Mucosa of descending colon (tissue), 3 donors: Measurements from ENCODE around the gene THBS3. TPM values are rescaled to one million over a fixed set of nuclear protein-coding genes. Genes with fewer than 3 reads are reported as not detected.

Experiments used
- ATAC-seq: fragments of 200-7000 bp; cut with Tn5 transposase; one replicate; pipeline ENCODE4 v1.9.1; 2020; ENCODE audit warnings: mild to moderate bottlenecking, moderate library complexity
- DNase-seq, 3 donors: peaks; one replicate each; pipeline ENCODE4 v3.0.0-alpha.2; 2020
- H3K36me3 ChIP-seq: fragments of 200-600 bp; one replicate; pipeline ENCODE4 v1.8.0; 2021; ENCODE audit warnings: low read depth, mild to moderate bottlenecking
- H3K4me1 ChIP-seq: fragments of 200-600 bp; one replicate; pipeline ENCODE4 v1.8.0; 2021; ENCODE audit warnings: low read depth, mild to moderate bottlenecking
- H3K4me3 ChIP-seq: fragments of 200-600 bp; one replicate; pipeline ENCODE4 v1.8.0; 2021; ENCODE audit warnings: mild to moderate bottlenecking
- H3K9me3 ChIP-seq: fragments of 200-600 bp; one replicate; pipeline ENCODE4 v1.8.0; 2021; ENCODE audit warnings: mild to moderate bottlenecking
- intact Hi-C, 2 donors: fragments of 100-400 bp; cut with DNase I in 1 of 2; cut with micrococcal nuclease in 1 of 2; formaldehyde crosslinking; loops; one replicate each; pipeline versions ENCODE4 v1.11.0 to v1.11.1; 2022; cut with DNase I, micrococcal nuclease
- total RNA-seq, 3 donors: library from RNA; stranded (reverse); fragmentation: NEBNext Ultra II Directional in 2 of 3; extraction: Animal tissue kit (Norgen Biotek cat#: 25700) in 2 of 3; gene quantifications; one replicate each; pipeline versions ENCODE4 v1.2.1 to v1.2.4, GENCODE V29; 2021 to 2023
- TF ChIP-seq, protein P1 (sequence below): fragments of 200-600 bp; IDR thresholded peaks from one replicate; pipeline ENCODE4 v1.8.0; 2022; ENCODE audit warnings: antibody characterized with exemption, mild to moderate bottlenecking
- donor health status: DM: no; HTN: no; CAD: no; lungs with moderate emphysema.
- donor health status: DM: no; HTN: no; CAD: no.
- donor health status: DM: no; HTN: yes; CAD: no.

THBS3 gene
- total RNA-seq, 3 donors from 2014 or later, result 22.4 to 35.9 (median 33.9) TPM

GRCh38 chr1:155175927-155176371, 31.7 kb downstream of the THBS3 start:
- DNase-seq (peak in 2 of 3 donors; percentile 49 to 66), ATAC-seq (peak; percentile 11)
- peaks cover 24% of the 10 kb centered on the region for H3K4me1 ChIP-seq
- H3K36me3 ChIP-seq, result no peaks in the 10 kb centered on the region
- TF ChIP-seq, protein P1, sequence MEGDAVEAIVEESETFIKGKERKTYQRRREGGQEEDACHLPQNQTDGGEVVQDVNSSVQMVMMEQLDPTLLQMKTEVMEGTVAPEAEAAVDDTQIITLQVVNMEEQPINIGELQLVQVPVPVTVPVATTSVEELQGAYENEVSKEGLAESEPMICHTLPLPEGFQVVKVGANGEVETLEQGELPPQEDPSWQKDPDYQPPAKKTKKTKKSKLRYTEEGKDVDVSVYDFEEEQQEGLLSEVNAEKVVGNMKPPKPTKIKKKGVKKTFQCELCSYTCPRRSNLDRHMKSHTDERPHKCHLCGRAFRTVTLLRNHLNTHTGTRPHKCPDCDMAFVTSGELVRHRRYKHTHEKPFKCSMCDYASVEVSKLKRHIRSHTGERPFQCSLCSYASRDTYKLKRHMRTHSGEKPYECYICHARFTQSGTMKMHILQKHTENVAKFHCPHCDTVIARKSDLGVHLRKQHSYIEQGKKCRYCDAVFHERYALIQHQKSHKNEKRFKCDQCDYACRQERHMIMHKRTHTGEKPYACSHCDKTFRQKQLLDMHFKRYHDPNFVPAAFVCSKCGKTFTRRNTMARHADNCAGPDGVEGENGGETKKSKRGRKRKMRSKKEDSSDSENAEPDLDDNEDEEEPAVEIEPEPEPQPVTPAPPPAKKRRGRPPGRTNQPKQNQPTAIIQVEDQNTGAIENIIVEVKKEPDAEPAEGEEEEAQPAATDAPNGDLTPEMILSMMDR, result no peak
- intact Hi-C loops, result loop anchor here in 1 of 2 donors (10.0 kb wide), 1 partner anchor 49 kb away; no protein-coding TSS in a partner anchor
- no peaks in the 10 kb centered on the region for H3K9me3 ChIP-seq
- no peak overlapping the region for H3K4me3 ChIP-seq

DNA sequence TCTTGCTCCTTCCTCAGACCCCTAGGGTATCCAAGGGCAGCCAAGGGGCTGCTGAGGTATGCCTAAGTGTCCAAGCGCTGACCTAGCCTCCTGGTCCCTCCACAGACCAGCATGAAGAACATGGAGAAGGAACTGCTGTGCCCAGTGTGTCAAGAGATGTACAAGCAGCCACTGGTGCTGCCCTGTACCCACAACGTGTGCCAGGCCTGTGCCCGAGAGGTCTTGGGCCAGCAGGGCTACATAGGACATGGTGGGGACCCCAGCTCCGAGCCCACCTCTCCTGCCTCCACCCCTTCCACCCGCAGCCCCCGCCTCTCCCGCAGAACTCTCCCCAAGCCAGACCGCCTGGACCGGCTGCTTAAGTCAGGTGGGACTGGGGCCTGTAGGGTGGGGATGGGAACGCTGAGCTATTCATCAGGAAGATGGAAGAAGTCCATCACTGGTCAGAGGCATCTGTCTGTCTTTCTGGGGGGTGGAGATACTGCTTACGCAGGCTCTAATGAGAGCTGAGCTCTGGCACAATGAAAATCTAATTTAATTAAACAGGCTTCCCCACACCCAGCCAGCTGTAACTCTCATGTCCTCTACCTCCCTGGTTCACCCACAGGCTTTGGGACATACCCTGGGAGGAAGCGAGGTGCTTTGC, 32.3 kb downstream of the THBS3 start:
- no peak overlapping the region for H3K4me3 ChIP-seq
- TF ChIP-seq, protein P1, result no peak
- DNase-seq, result peak in 2 of 3 donors; percentile 42 to 62
- intact Hi-C loops, result loop anchor here in 1 of 2 donors (10.0 kb wide), 1 partner anchor 49 kb away; no protein-coding TSS in a partner anchor
- peaks cover 24% of the 10 kb centered on the region for H3K4me1 ChIP-seq
- H3K36me3 ChIP-seq, result no peaks in the 10 kb centered on the region
- ATAC-seq, result no peak
- H3K9me3 ChIP-seq, result no peaks in the 10 kb centered on the region

- intact Hi-C loops, result loop anchor here in 1 of 2 donors (10.0 kb wide), 1 partner anchor 50 kb away; no protein-coding TSS in a partner anchor
- no peak overlapping the region for H3K4me3 ChIP-seq
- DNase-seq (peak in 2 of 3 donors; percentile 60 to 78), ATAC-seq (no peak)
- no peaks in the 10 kb centered on the region for H3K36me3 ChIP-seq
- H3K9me3 ChIP-seq, result no peaks in the 10 kb centered on the region
- H3K4me1 ChIP-seq, result peaks cover 24% of the 10 kb centered on the region
- TF ChIP-seq, protein P1, result no peak
Measured at GRCh38 chr1:155174324-155175280, 33.1 kb downstream of the THBS3 start.

GRCh38 chr1:155173478-155174323, 34.0 kb downstream of the THBS3 start, which contains the start of gene TRIM46:
Gene TRIM46 (plus strand): TSS chr1:155173849. CDS start chr1:155173967, 118 bp downstream.
- Histone ChIP-seq H3K4me3 (peak within 1 kb of the TSS; percentile 61), H3K36me3 (no peaks in the 10 kb centered on the region), H3K4me1 (peaks cover 24% of the 10 kb centered on the region), H3K9me3 (no peaks in the 10 kb centered on the region)
- intact Hi-C loops, result loop anchor here in 1 of 2 donors (10.0 kb wide), 1 partner anchor 51 kb away; no protein-coding TSS in a partner anchor
- DNase-seq (peak in 2 of 3 donors; percentile 61 to 76), ATAC-seq (no peak)
- TF ChIP-seq, protein P1, result peak; percentile 5
